Hematopoietic multipotent progenitor cell treated with erythropoietin and hydrocortisone succinate and interleukin-3 and kit ligand, for 8 days (in vitro differentiated cells): ENCODE results near the gene SLC1A4.

Experiments
- DNase-seq: peaks from one replicate; pipeline ENCODE4 v3.0.0-alpha.2; 2015

SLC1A4 gene

GRCh38 chr2:65055422-65056214 is 66.4 kb downstream of the SLC1A4 start:
- DNase-seq = no peak

DNA sequence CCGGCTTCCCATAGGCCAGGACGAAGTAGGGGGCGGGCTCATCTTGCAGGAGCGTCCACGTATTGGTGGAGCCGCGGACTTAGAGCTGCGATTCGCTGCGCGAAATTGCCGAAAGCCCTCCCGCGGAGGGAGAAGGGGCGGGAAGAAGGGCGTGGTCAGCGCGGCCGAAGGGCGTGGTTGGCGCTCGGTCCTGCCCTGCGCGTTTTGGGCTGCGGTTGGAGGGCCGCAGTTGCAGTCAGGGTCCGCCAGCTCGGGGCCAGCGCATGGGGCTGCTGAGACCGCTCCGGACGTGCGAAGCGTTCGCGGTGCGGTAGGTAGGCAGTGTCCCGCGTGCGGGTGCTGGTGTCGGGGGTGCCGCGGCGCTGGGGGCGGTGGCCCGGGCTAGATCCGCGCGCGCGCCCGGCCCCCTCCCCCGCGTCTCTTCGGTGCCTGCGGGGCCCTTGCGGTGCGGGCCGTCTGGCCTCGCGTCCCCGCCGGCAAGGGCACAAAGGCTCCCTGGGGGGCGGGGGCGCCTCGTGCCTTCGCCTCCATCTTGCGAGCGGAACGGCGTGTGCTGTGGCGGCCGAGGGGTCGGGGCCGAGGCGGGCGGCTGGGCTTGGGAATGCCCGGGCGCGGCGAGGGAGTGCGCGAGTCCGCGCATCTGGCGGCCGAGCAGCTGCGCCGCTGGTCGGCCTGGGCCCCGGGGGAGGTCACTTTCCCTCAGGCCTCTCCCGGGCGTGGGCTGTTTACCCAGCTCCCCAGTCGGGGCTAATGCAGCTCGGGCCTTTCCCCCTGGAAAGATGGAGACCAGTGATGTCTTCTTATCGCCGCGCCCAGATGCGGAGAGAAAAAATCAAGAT is 67.2 kb downstream of the SLC1A4 start, which contains the start of gene CEP68:
CEP68 (plus strand) TSS at position 202 of the 839 bp plus-strand sequence. CDS start 13,029 bp downstream, outside the sequence.
- peak; percentile 97 for DNase-seq

DNA sequence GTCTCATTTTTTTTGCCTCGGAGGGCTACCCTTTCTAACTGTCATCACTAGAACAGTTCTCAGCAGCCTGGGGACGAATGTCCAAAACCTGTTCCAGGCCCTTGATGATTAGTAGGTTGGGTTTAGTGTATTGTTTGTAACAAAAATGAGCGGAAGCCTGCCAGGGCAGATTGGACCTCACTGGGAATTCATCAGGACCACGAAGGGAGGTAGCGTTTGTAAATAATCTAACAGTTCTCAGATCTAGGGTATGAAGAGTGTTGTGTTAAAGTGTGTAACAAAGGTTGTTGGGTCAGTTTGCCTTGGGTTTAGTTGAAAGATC is 67.8 kb downstream of the SLC1A4 start:
- DNase-seq = no peak

GRCh38 chr2:65057391-65058052 is 68.3 kb downstream of the SLC1A4 start:
- DNase-seq = peak; percentile 61

DNA sequence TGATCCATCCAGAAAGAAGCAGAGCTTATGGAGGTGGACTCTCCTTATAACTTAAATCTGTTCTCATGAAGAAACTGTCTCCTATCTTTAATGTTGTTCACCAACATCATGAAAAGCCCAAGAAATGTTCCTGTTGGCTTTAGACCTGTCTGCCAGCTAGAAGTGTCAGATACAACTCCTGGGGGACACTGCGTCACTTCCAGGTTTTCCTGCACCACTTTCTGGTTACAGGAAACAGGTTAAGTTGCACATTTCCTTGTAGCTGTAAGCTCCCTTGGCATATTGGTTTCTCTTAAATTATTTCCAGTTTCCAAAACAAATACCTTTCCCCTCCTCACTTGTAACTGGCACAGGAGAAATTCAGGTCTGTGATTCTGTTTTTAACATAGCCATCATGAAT is 69.9 kb downstream of the SLC1A4 start:
- no peak for DNase-seq

DNA sequence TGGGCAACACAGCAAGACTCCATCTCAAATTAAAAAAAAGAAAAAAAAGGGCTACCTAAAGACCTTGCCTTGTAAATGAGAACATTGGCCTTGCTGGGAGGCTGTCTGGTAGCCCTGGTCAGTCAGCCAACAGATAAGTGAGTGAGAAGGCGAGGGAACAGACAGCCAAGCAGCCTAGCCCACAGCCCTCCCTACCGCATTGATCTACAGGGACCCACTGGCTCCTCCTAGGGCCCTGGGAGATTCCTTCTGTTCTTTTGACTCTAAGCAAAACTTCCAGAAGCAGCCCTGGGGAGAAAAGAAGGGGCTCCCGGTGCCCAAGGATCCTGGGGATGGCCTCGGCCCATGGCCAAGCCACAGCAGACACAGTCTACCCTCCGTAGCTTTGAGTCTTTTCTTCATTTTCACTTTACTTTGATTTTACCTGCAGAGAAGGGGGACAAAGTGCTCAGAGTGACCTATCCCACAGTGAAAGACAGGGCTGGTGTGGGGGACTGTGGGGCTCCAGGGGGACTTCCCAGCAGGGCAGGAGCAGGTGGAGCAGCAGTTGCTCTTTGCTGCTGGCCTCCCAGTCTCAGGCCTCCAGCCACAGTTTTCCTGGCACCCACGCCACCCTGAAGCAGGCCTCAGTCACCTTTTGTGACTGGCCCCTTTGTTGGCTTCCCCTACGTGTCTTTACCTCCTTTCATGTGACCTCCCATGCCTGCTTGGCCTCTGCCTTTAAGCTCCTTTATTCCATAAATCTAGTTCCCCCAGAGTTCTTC is 72.1 kb downstream of the SLC1A4 start:
- no peak for DNase-seq

DNA sequence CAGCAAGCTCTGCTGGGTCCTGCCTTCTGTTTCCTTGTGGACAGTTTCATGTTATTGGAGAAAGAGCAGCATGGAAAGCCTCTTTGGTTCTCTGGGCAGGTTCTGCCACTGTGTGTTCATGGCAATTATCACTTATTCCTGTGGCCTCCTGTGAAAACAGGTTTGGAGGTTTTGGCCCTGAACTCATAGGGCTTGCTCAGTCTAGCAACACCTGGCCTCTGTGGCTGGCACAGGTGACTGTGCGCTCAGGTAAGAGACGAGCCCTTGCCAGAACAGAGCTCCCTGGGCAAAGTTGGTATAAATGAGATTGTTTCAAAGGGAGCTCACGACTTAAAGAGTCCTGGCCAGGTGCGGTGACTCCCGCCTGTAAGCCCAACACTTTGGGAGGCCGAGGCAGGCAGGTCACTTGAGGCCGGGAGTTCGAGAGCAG is 72.7 kb downstream of the SLC1A4 start:
- no peak for DNase-seq

- no peak for DNase-seq
These were observed 73.9 kb downstream of the SLC1A4 start for GRCh38 chr2:65062843-65063825.

DNA sequence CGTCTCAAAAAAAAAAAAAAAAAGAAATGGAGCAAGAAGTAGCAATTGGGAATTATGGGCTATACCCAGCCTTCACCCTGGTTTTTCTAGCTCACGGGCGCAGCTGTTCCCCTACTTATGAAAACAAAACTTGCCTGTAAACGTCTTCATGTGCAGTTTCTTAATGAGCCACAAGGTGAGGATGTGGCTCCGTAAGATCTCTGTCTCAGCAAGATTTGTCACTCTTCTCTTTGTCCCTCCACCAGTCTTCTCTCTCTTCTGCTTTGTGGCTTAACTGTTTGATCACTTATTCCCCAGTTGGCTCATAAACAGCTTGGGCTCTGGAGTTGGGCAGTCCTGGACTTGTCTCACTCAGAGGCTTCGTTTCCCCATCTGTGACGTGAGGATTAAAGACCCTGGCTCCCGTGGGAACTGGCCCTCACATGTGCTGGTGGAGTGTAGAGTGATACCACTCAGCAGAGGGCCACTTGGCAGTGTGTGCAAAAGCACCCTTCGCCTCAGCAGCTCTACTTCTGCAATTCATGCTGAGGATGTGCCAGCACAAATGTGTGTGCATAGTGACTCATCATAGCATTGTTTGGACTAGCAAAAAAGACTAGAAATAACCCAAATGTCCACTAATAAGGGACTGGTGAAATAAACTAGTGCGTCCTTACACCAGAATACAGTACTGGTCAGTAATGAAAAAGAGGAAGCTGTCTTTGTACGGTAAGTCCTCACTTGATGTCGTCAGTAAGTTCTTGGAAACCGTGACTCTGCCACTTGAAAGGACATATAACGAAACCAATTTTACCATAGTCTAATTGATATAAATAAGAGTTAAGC is 75.7 kb downstream of the SLC1A4 start:
- peak; percentile 82 for DNase-seq

DNA sequence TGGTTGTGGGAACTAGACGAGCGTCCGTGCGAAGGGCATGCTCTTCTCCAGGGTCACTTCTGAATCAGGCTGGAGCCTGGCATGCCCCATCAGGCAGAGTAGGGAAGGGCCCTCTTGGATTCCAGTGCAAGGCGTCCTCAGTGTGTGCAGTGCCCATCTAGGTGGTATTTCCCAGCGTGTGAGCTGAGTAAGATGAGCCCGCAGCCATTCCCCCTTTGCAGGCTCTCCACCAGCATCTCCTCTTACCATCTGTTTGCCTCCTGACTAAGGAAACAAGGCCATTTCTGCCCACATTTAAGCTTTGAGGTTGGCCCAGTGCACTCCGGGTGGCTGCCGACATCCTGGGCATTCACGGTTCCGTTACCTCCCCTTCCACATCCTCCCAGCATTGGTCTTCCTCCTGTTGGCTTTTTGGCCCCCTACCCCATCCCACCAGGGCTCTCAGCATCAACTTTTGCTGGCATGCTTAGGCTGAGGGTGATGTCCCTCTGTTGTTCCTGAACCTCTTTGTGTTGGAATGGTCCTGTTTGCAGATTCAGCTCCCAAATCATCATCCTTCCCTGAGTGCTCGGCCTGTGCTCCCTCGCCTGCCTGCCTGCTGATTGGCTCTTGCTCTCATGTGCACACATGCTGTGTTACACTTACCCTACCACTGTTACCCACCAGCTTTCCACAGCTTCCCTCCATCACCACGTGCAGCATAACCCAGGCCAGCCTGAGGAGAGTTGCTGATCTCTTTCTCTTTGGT is 78.8 kb downstream of the SLC1A4 start:
- DNase-seq = no peak

DNA sequence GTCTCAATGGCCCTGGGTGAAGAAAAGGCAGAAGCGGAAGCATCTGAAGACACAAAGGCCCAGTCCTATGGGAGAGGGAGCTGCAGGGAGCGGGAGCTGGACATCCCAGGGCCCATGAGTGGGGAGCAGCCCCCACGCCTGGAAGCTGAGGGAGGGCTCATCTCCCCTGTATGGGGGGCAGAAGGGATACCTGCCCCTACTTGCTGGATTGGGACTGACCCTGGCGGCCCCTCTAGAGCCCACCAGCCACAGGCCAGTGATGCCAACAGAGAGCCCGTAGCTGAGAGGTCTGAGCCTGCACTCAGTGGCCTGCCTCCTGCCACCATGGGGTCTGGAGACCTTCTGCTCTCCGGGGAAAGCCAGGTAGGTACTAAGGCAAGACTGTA is 80.2 kb downstream of the SLC1A4 start:
- no peak for DNase-seq

DNA sequence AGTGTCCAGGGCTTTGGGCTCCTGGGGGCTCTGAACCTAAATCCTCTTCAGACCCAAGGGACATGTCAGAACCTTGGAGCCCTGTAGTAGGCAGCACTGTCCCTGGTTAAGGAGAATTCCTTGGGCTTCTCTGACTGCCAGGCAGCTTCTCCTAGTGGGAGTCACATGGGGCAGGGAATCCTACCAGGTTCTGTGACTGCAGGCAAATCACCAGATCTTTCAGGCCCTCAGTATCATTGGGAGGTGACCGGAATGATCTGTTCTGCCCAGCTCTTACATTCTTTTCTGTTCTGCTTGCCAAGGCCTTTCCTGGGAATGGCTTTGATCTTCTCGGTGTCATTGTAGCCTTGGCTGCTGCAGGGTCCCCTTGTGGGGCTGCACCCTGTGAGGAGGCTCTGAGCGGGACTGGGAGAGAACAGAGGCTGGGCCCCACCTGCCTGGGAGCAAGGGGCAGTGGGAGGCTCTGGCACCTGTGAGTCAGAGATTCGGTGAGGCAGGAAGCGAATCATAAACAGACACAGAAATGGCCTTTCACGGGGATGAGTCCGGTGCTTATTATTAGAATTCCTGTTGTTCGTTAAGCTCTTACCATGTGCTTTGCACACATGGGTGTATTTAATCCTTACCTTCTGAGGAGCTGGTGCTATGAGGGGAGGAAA is 81.1 kb downstream of the SLC1A4 start:
- no peak for DNase-seq

DNA sequence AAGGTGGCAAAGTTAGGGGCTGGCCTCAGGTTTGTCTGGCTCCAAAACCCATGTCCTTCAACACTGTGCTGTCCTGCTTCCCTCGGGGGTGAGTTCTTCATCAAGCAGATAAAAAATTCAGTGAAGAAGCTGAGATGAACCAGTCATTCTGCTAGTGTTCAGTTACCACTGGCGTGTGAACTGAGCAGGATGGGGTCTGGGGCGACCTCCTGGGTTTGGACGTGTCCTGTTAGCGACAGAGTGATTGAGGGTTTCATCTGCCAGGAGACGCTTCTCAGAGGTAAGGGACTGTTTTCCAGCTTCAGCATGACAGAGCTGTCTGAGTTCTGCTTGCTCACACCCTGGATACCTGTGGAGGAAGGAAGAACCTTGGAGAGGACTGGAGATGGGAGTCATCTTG is 81.7 kb downstream of the SLC1A4 start:
- no peak for DNase-seq

- no peak for DNase-seq
These were observed 82.4 kb downstream of the SLC1A4 start for GRCh38 chr2:65071499-65072180.

DNA sequence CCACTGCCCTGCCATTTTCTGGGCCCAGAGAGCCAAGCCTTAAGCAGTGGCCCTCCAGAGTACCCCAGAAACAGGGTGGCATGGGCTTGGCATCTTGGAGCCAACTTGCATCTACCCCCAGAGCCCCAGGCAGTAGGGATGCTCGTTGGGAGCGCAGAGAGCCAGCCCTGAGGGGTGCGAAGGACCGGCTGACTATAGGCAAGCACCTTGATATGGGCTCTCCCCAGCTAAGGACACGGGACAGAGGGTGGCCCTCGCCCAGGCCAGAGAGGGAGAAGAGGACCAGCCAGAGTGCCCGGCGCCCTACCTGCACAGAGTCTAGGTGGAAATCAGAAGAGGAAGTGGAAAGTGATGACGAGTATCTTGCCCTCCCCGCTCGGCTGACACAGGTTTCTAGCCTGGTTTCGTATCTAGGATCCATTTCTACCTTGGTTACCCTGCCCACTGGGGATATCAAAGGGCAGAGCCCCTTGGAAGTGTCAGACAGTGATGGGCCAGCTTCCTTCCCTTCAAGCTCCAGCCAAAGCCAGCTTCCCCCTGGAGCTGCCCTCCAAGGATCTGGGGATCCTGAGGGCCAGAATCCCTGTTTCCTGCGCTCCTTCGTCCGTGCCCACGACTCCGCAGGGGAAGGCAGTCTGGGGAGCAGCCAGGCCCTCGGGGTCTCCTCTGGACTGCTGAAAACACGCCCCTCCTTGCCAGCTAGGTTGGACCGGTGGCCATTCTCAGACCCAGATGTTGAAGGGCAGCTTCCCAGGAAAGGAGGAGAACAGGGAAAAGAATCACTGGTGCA is 83.2 kb downstream of the SLC1A4 start:
- DNase-seq = no peak
